ENCODE measurements around the gene ANXA3.

ANXA3 gene

DNA sequence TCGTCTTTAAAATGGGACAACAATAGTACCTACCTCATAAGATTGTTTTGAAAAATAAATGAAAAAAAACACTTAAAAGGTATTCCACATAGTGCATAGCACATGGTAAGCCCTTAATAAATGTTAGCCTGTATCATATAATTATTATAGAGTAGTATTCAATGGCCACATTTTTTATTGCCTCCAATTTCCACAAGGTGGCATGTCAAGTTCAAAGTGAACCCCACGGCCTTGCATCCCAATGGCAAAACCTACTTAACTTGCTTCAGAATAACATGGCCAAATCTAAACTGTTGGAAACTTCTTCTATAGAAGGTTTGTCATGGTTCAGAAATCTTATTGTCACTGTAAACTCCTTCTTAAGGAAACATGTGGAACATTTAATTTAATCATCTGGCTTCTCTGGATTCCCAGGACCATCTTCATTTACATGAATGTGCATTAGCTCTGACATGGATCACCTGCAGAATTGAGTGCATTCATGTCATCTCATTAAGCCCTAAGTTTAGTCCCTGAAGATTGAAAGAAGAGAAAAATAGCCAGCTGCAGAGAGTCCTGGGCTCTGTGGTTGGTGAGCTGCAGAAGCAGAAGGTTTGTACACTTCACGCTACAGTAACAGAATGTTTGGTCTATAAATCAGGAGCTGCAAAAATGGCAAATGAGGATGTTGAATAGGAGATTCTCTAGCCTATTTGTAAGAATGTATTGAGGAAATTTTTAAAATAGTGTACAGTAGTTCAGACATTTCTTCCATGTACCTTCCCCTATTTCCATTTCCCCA, 61.0 kb downstream of the ANXA3 start:
- DNase-seq (ENCODE audit: low spot score): peak; percentile 76

DNA sequence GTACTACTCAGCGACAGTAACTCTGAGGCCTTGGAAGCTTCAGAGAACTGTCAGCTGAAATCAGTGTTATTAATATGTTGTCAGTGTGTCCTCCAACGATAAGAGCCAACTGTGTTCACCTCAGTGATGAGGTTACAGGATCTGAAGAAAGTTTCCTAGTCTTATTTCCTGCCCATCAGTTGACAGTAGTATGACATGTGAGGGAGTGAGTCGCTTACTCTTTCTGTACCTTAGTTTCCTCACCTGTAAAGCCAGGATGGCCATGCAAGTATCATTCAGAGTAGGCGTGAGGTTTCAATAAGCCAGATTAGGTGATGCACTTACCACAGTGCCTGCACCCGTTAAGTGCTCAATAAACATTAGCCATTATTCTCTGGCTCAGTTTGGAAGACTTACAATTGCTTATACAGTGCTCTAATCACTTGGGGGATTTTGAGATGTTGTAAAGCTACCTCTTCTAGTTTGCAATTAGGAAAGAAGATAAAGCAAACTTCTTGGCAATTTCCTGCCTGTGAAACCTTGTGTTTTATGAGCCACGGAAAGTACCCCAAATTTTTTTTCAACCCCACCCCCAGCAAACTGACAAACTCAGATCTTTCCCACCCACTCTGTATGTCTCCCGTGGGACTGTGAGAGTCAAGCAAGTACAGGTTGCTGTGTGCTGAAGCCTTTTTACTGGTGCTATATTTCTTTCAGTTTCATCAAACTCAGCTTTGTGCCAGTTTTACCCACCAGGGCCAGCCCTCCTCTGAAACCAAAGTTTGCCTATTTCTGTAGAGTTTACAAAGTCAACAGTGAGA, 62.2 kb downstream of the ANXA3 start:
- no peak for DNase-seq (ENCODE audit: low spot score)

DNA sequence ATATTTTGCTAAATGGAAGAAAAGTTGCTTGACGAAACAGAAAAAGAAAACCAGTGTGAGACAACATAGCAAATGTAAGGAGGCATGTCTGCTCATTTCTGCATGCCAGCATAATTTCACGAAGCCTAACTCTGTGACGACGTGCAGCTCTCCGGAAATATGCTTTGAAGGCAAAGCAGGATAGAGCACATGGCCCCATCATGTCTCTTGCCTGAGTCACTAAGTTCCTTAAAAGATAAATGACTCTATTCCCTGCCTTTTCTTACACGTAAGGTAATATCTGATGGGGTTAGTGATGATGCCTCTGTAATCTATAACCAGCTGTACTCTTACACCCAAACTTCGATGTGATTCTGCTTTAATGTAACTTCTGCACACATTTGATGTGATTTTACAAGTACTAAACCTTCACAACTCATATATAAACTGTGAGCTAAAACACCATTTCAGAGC, 64.5 kb downstream of the ANXA3 start:
- no peak for DNase-seq (ENCODE audit: low spot score)

DNA sequence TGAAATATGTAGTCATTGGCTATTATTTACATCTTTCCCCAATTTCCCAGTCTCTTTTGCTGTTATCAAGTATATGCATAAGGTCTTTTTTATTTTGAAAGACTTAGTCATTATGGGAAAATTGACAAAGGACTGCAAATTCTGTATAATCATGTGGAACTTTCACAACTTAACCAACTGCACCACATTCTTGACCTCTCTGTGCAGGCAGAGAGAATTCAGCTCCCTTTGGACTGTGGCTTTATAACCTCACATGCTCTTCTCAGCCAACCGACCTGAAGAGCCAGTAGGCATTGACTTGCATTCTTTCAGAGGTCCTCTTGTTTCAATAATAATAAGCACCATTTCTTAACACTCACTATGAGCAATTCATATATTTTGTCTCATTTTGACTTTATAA, 66.9 kb downstream of the ANXA3 start:
- no peak for DNase-seq (ENCODE audit: low spot score)

DNA sequence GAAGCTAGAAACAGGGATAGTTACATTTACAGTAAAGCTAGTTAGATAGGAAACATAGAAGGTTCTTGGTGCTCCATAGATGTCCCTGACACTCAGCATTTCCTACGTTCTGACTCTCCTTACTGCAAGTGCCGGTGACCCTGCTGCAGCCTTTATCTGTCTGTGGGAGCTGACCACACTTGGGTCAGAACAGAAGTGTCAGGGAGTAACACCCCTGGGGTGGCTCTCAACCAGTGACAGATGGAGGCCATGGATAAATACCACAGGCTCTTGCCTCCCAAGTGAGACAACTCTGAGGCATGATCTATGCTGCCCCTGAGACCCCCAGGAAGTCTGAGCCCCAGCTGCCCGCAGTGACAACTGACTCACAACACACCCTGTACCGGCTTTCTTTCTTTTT, 69.8 kb downstream of the ANXA3 start:
- DNase-seq (ENCODE audit: low spot score): no peak

DNA sequence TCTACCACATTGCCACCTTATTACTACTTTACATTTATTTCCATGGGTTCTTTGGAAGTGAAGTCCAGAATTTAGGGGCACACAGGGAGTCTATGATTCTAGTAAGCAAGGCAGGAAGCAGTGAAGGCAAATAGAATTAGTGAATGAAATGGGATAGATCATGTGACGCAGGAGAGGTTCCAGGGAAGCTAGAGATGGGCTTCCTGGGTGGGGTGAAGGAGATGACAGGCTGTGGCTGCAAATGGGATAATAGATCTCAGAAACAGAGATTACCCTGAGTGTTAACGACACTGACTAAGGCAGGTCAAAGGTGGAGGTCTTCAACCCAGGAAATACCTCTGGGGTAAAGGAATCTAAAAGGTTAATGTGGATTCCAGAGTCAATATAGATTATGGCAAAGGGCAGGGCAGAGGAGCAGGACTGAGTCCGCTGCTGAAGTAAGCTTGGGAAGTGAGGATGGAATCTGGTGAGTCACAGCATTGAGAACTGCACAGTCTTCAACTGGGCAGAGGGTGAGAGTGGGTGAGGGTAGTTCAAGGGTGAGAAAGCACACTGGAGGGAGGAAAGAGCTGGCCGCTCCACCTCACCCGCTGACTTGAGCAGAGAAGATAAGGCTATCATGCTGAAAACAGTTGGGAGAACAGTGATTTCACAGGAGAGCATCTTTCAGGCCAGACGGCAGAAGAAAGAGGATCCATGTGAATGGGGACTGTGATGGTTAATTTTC, 70.8 kb downstream of the ANXA3 start:
- no peak for DNase-seq (ENCODE audit: low spot score)

DNA sequence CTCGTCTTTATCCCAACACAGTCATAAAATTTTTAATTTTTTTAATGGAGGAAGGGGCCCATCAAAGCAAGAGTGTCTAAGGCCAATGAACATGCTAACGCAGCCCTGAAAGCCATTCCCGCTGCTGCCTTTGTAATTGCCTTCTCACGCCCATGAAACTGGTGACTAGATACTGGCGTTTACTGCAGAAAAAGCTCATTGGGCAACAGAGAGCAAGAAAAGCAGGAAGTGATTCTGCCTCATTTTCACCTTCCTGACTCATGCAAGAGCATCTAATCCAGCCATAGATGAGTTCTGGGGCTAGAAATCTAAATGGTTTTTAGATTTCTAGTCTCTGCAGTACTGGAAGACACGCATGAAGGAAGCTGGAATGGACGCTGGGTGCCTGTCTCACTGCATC, 72.5 kb downstream of the ANXA3 start:
- no peak for DNase-seq (ENCODE audit: low spot score)

DNA sequence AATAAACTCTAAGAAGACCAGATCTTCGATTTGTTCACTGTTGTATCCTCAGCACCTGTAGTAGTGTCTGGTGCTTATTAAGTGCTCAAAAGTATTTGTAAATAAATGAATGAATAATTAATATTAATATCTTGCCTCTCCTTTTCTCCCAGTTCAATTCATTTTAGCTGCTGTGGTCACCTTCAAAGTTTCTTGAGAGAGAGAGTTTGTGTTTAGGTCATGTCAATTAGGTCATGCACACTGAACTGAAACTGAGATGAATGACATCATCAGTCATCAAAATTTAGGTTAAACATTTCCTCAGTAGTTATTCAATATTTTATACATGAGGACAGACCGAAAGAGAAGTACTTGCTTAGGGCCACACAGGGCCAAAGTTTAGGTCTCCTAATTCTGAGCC, 73.5 kb downstream of the ANXA3 start:
- DNase-seq (ENCODE audit: low spot score): no peak

DNA sequence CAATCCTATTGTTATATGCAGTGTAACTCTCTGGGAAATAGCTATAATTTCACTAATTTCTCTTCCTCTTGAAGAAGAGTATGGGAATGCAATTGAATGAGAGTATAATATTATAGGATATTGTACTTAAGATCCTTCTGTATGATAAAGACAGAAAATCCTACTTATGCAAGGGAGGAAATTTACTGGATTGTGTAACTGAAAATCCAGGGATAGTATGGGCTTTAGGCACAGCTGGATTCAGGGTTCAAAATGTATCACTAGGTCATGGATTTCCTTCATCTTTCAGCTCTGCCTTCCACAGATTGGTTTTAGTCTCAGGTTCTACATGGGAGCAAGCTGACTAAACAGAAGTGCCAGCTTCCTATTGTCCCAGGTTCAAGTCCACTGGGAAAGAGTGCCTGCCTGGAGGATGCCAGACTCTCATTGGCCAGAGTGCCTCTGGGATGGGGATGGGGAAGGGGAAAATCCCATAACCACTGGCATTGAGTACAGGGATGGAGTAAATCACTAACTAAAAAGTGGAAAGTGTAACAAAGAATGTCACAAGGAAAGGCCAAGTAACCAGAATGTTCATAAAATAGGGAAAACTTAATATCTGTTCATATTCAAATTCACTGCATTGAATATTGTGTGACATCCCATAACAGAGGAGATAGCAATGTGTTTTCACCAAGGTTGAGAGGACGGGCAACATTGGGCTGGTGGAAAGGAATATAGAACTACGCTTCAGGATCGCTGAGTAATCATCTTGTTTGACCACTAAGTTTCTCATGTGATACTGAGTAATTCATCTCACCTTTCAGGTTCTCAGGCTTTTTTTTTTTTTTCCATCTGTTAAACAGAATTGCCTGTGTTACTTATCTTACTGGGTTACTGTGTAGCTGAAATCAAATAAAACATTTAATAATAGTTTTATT, 75.7 kb downstream of the ANXA3 start:
- DNase-seq (ENCODE audit: low spot score): no peak

DNA sequence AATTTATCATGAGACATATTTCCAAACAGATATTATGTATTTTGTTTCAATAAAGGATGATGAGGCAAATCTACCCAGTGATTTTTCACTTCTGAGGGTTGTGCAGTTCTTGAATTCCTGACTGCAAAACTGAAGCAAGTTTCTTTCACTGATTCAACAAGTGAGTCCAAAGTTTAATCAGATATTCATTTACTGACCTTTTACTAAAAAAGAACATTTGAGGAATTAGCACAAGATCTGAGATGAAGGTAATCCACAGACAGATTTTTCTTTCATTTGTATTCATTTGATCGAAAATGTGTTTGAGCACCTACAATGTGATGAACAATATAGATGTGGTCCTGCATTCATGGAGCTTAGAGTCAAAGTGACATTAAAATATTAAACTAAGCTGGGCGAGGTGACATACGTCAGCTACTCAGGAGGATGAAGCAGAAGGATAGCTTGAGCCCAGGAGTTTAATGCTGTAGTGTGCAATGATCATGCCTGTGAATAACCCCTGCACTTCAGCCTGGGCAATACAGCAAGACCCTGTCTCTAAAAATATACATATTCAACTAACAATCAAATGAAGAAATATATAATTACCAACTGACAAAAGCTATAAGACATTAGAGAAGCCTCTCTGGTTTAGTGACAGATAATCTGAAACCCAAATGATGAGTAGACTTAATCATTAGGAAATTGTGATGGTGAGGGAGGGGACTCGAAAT, 76.6 kb downstream of the ANXA3 start:
- no peak for DNase-seq (ENCODE audit: low spot score)

DNA sequence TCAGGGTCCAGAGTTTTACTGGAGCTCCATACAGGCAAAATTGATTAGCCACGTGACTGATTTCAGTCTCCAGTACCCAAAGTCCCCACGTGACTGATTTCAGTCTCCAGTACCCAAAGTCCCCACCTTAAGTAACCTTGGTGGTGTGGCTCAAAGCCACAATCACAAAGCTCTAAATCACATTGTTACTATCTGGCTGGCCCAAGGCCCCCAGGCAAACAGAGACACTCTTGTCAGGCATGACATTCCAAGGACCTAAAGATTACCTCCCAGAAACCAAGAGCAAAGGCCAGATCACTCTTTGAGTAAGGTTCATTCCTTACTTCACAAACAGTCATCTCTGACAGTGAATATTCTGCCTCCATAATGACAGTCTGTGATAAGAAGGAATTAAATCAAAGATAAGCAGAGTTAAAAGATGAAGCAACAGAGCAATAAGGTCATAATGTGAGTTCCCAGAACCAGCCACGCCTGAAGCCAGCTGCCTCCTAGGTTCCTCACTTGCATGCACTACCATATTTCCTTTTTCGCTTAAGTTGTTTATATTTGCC, 78.5 kb downstream of the ANXA3 start:
- no peak for DNase-seq (ENCODE audit: low spot score)

DNA sequence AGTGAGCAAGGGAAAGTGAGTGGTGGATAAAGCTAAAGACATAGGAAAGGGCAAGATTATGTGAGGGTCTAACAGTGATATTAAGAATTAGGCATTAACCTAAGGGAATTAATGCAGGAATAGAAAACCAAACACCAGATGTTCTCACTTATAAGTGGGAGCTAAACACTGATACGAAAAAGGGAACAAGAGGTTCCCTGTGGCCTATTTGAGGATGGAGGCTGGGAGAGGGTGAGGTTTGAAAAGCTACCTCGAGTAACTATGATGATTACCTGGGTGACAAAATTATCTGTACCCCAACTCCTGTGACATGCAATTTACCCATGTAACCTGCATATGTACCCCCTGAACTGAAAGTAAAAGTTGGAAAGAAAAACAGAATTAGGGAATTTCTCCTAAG, 79.0 kb downstream of the ANXA3 start:
- DNase-seq (ENCODE audit: low spot score): no peak

DNA sequence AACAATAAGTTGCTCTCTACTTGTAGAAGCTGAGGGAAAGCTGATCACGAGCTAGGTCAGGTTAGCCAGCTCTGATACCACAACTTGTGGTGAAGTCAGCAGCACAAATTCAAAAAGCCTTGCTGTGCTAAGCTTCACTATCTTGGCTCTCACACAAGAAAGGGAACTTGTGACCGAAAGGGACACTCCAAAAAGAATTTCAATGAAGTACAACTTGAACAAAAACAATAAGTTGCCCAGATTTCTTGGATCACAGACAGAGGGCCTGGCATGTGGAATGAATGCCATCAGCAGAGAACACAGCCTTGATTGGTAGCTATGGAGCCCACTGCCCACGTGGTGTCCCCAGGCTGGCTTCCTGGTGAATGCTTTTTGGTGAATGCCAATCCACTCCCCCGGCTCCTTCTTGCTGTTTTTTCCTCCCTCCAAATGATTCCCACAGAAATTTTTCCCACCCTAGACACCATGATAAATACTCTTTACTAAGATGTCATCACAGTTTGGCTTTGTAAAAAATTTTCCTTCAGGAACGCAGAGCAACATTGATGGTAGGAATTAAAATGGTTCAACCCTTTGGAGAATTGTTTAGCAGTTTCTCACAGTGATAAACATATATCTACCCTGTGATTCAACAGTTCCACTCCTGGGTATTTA, 82.6 kb downstream of the ANXA3 start:
- DNase-seq (ENCODE audit: low spot score): no peak

DNA sequence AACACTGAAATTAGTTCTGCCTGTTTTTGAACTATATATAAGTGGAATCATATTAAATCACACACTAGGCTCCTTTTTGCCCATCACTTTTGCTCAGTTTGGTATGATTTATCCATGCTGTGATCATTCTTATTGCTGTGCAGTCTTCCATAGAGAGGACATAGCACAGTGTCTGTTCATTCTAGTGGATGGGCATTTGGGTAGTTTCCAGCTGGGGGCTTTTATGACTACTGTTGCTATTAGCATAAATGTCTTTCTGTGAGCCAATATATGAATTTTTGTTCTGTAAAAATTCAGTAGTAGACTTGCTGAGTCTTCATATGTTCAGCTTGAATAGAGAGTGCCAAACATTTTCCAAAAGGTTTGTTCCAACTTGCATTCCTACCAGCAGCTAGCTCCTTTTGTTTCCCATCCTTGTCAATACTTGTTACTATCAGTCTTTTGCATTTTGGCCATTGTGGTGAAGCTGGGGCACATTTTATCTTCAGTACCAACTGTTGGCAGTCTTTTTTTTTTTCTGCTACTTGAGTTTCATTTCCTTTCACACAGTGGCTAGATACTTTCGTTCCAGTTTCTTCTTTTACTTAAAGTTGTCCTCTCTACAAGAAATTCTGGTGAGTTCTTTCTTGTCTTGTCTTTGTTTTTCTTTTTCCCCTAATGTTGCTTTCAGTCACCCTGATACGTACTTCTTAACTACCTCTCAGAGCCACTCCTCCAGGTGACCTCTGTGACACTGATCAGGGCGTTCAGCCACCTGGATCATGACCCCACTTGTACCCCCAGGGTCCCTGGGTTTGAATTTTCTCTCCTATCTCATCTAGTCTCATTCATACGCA, 87.0 kb downstream of the ANXA3 start:
- DNase-seq (ENCODE audit: low spot score): peak; percentile 34

DNA sequence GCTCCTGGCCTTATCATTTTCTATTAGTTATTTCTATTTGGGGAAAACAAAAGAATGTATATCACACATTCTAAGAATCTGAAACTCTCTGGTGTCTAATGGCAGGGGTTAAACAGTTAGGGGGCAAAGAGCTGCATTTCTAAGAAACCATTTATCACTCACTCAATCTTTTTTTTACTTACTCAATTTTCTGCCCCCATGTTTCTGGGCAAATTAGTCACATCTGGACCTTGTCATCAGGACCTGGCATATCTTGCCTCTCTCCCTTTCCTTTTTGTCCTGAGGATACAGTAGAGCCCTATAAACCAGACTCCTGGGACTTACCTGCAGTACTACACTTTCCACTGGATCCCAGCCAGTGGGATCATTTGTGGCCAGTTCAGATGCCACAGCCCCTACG, 89.1 kb downstream of the ANXA3 start:
- DNase-seq (ENCODE audit: low spot score): no peak

DNA sequence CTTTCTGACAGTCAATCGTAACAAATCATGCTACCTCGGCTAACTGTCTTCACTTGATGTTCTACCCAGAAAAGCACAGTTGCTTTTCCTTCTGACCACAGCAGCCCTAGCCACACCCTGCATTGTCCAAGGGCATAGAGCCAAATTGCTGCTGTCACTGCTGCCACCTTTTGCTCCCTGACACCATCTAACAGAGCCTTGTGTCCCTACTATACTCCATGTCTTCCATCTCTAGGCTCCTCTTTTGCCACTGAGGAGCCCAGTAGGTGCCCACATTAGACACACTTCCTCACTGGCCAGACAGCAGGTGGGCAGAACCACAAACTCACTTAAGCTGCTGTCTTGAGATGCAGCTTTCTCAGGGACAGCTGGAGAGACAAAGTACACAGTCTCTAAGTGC, 91.4 kb downstream of the ANXA3 start:
- no peak for DNase-seq (ENCODE audit: low spot score)

DNA sequence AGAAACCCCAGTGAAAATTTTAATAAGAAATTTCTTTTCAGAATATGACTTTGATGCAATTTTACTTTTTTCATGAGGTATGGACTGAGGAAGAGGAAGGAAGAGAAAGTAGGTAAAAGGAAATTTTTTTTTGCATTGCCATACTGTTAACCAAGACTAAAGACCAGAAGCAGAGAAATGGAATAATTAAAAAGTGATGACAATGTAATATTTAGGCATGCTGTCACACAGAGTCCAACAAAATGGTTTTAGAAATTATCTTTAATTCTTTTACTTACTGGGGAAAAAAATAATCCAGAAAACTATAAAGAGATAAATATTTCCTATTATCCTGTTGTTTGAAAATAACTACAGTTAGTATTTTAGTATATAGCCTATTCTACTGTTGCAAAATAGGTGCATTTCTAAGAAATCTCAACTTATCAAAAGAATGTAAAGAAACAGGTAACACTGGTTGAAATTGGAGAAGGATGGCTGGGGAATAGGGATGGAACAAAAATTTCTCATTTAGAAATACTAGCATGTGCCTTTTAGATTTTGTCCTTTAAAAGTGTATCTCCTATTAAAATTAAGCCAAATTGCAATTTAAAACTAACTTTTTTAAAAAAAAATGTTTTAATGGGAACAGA, 92.6 kb downstream of the ANXA3 start:
- no peak for DNase-seq (ENCODE audit: low spot score)

DNA sequence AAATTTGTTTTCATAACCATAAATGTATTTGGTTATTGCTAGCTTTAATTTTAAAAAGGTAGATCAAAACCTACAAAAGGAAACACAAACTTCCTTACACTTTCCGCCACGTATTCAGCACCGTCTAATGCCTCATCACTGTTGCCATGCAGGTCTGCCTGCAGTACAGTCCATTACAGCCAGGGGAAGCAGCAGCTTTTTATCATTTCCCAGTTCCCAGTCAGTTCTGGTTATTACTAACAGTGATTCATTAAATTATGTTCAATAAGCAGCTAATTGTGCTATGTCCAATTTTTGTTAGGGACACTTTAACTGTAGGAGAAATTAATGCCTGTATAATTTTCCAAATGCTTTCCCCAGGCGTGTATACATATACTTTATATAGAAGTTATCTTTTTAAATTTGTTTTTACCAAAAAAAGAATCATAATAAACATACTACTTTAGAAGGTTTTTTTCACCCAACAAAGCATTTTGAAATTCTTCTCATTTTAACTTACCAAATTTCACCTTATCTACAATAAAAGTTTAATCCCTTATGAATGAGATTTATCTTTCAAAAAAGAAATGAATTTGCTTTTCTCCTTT, 93.3 kb downstream of the ANXA3 start:
- DNase-seq (ENCODE audit: low spot score): peak; percentile 83
